ENCODE results near the gene TM4SF1. TPM values are rescaled to one million over a fixed set of nuclear protein-coding genes. Genes with fewer than 3 reads are reported as not detected.
"Not testable (repeated sequence)": the region's sequence is repeated elsewhere in the genome, so short reads cannot be mapped to it uniquely, and the experiment has no call there.

The TM4SF1 gene
- polyA plus RNA-seq, 10 donors, result 35.7 to 54.8 (median 43.3) TPM

DNA sequence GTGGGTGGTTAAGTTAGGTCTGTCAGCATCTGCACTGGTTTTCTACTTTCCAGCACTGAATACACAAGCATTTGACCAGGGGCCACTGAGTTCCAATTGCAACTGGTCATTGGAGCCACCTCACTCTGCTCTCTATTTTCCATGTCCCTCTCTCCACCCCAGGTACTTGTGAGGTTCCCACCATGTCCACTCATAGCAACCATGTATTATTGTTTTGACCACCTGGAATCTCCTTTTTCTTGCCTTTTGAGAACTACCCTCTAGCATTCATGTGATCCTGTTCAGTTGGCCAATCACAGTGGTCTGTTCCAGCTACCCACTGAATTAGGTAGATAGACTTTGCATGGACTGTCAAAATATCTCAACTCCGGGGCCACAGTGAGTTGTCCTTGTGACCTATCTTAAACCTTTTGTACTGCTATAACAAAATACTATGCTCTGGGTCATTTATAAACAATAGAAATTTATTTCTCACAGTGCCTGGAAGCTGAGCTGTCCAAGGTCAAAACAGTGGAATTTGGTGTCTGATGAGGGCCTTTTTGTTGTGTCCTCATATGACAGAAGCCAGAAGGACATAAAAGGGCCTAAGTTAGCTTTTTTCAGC is 23.8 kb downstream of the TM4SF1 start:
- DNase-seq, result no peak

DNA sequence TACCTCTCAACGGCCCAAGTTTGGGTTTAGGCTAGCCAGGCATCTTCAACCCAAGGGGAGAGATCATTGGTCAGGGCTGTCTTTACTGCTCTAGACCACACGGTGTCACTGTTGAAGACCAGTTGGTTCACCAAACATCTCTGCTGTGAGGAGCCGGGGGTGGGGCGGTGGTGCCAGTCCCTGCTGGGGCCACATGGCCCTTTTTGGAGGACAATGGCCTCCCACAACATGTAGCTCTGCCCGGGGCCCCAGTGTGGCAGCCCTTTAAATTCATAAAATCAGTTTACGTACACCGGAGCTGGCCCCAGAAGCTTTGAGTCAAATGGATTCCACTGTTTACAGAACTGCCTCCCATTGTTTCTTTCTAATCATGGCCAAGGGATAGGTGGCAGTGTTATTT is 24.9 kb downstream of the TM4SF1 start:
- no peak for DNase-seq

GRCh38 chr3:149343951-149344350 is 33.5 kb downstream of the TM4SF1 start:
- DNase-seq, result no peak

DNA sequence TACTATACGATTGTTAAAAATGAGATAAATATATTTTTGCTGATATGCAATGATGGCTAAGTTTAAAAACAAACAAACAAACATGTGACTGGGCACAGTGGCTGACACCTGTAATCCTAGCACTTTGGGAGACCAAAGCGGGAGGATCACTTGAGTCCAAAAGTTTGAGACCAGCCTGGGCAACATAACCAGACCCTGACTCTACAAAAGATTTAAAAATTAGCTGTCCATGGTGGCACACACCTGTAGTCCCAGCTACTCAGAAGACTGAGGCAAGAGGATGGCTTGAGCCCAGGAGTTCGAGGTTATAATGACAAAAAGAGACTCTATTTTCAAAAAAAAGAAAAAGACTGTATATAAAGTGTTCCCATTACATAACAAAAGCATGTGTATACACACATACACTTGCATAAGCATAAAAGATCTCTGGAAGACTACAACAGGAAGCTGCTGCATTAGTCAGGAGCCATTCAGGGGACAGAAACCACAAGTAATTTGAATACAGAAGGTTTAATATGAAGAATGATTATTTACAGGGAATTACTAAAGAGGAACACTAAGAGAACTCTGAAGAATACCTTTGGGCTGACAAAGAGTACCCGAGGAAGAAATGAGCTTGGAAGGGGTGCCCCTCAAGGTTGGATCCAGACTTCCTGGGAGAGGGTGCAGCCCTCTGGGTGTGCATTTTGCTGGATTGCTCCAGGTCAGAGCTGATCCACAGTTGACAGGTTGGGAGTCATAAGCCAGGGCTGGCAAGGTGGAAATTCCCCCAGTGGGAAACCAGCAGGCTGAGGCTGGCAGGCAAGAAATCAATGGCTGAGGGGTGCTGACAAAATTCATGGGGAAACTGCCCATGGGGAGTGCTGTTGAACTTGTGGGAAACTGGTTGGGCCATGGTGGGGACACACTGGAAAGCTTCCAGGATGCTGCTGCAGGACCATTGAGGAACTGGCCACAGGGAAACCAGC is 34.8 kb downstream of the TM4SF1 start:
- DNase-seq, result peak in 1 of 3 donors; percentile 62

- peak in 1 of 3 donors; percentile 28 for DNase-seq
These were observed 37.0 kb downstream of the TM4SF1 start for GRCh38 chr3:149340310-149340933.

- peak; percentile 48 to 94 (median 59) for DNase-seq
These were observed 37.5 kb downstream of the TM4SF1 start for GRCh38 chr3:149339931-149340309.

DNA sequence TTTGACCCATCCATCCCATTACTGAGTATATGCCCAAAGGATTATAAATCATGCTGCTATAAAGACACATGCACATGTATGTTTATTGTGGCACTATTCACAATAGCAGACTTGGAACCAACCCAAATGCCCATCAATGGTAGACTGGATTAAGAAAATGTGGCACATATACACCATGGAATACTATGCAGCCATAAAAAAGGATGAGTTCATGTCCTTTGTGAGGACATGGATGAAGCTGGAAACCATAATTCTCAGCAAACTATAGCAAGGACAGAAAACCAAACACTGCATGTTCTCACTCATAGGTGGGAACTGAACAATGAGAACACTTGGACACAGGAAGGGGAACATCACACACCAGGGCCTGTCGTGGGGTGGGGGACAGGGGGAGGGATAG is 40.0 kb downstream of the TM4SF1 start:
- not testable (repeated sequence) for DNase-seq

DNA sequence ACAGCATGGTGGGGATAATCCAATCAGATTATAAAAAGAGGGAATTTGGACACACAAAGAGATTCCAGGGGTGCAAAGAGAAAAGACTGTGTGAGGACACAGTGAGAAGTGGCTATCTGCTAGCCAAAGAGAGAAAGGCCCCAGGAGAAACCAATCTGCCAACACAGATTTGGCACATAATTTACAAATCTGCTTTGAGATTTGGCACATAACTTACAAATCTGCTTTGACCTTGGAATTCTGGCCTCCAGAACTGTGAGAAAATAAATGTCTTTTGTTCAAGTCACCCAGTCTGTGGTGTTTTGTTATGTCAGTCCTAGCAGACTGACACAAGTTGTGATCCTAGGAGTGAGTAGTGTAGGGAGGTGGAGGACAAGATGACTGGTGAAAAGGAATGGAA is 40.5 kb downstream of the TM4SF1 start:
- DNase-seq, result no peak

GRCh38 chr3:149333176-149333859 is 44.1 kb downstream of the TM4SF1 start, which contains the start of gene TM4SF18:
Gene TM4SF18 (minus strand): TSS chr3:149333636. CDS start chr3:149333382, 254 bp downstream.
- DNase-seq, result no peak

DNA sequence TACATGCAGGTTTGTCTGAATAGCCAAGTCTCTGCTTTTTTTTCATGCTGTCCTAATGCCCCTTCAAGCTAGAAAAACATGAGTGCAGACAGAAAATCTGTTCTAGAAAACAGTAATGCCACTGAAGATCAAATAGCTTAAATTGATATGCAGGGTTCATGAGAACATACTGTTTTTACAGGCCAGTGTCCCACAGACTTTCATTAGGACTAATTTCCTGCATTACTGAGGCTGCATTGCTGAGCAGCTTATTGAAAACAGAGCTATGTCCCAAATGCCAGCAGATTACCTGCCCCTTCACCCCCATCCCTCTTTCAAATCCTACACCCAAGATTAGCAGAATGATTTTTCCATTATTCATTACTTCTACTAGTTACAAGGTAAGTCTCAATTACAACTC is 44.7 kb downstream of the TM4SF1 start:
- no peak for DNase-seq

GRCh38 chr3:149332227-149332765 is 45.2 kb downstream of the TM4SF1 start:
- no peak for DNase-seq

DNA sequence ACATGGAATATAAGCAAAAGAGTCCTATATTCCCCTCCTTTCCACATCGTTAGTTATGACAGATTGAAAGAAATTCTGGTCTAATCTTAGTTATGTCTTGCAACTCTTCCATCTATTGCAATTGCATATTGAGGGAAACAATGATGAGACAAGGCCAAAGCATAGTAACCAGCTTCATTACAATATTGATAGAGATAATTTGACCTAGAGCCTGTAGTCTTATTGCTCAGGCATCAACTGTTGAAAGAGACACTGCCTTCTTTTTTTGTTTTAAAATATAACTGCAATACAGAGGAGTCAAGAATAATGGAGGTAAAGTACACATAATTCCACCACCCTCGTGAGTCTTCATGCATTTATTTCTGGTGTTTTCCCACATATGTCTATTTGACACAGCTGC is 46.1 kb downstream of the TM4SF1 start:
- DNase-seq, result no peak

DNA sequence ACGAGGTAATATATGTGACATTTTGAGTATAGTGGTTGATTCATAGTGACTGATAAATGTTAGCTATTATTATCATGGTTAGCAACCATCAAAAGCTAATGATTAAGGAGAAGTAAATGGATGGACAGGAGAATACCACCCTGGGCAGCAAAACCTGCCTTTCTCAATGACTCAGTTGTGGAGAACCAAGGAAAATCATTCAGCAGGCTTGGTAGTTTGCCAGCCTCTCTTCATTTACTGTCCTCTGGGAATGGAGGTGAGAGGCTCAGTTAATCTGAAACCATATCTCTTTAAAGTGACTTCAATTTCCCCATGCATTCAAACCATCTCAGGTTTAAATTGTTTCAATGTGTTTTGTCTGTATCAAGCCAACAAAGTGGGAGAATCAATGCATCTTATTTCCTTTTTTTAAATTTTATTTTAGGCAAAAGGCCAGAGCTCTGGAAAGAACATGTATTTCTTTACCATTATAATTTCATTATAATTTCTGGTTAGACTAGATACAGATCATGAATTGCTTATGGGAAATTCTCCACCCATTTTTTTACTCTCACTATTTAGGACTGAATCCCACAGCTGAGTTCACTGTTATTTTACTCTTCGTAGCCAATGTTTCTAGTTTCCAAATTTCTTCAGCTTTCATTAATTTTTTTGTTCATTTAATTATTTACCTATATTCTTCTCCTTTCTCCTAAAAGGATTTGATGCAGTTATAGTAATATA is 46.7 kb downstream of the TM4SF1 start:
- DNase-seq, result no peak

- no peak for DNase-seq
These were observed 50.3 kb downstream of the TM4SF1 start for GRCh38 chr3:149327156-149327555.

- no peak for DNase-seq
These were observed 51.9 kb downstream of the TM4SF1 start for GRCh38 chr3:149325581-149325980.

- no peak for DNase-seq
These were observed 53.1 kb downstream of the TM4SF1 start for GRCh38 chr3:149324332-149324731.

GRCh38 chr3:149321640-149322039 is 55.8 kb downstream of the TM4SF1 start:
- no peak for DNase-seq

- no peak for DNase-seq
These were observed 56.3 kb downstream of the TM4SF1 start for GRCh38 chr3:149321136-149321535.

DNA sequence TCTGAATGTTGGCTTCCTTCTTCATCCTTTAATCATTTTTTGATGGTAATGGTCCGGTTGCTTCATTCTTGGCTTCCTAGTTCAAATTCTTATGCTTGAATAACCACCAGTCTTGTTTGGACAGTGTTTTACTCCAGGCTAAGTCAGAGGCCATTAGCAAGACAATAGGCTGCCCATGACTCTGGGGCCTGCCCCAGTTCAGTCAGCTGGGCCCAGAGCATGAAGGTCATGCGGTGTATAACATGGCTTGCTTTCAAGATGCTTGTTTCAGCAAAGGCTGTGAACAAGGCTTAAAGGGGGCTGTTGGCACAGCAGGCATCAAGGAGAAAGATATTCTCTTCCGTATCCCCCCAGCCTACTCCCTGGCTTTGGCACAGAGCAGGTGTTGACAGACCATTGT is 57.7 kb downstream of the TM4SF1 start:
- DNase-seq, result no peak

Data from muscle of back (tissue), 11 donors.